Right atrium auricular region (tissue), 2 donors: ENCODE results near the gene NUDT3. TPM values are rescaled to one million over a fixed set of nuclear protein-coding genes. Genes with fewer than 3 reads are reported as not detected.

Experiments
- DNase-seq: peaks from one replicate; pipeline ENCODE4 v3.0.0-alpha.2; 2019; ENCODE audit warnings: low spot score
- H3K27ac ChIP-seq, 2 donors: fragments of 200-600 bp; sonication (generic); 1 replicate in 1 of 2; 2 replicates in 1 of 2; pipeline ENCODE4 v1.5.1; 2016 to 2019
- H3K27me3 ChIP-seq, 2 donors: fragments of 200-600 bp; sonication (generic); one replicate each; pipeline versions ENCODE4 v1.5.1 to v1.6.0; 2017 to 2019
- H3K36me3 ChIP-seq: fragments of 200-600 bp; sonication (generic); one replicate; pipeline ENCODE4 v1.5.1; 2016
- H3K4me1 ChIP-seq, 2 donors: fragments of 200-600 bp; sonication (generic); one replicate each; pipeline versions ENCODE4 v1.5.1 to v1.6.0; 2017 to 2019
- H3K4me3 ChIP-seq, 2 donors: fragments of 200-600 bp; sonication (generic); 1 replicate in 1 of 2; 2 replicates in 1 of 2; pipeline ENCODE4 v1.5.1; 2017 to 2019; ENCODE audit warnings: mild to moderate bottlenecking in 1 of 2, moderate library complexity in 1 of 2
- H3K9me3 ChIP-seq, 2 donors: fragments of 200-600 bp; sonication (generic); one replicate each; pipeline ENCODE4 v1.5.1; 2019
- CTCF ChIP-seq, 2 donors: fragments of 200-600 bp; sonication (generic); IDR thresholded peaks; one replicate each; pipeline ENCODE4 v1.5.1; 2019; ENCODE audit warnings: antibody characterized with exemption in 2 of 2
- total RNA-seq, 2 donors: library from RNA; depleted of rRNA; stranded (reverse); fragments of >200 nt; gene quantifications; one replicate each; pipeline ENCODE4 v1.1.0, GENCODE V29; 2016

The NUDT3 gene
- total RNA-seq, 2 donors from 2014 or later = 47.2 to 53.5 TPM

- H3K36me3 ChIP-seq = no peaks in the 10 kb centered on the region
- no peak for TF ChIP-seq CTCF (IDR thresholded peaks at IDR 0.05)
- peaks cover 0 to 26% of the 10 kb centered on the region in 2 donors for H3K4me1 ChIP-seq
- no peak overlapping the region for H3K4me3 ChIP-seq
- no peaks in the 10 kb centered on the region for H3K27me3 ChIP-seq
- no peak overlapping the region for H3K27ac ChIP-seq
- no peaks in the 10 kb centered on the region for H3K9me3 ChIP-seq
- DNase-seq = no peak
Observed at GRCh38 chr6:34323300-34323699, 69.2 kb downstream of the NUDT3 start.

- H3K4me1 ChIP-seq = peaks cover 0 to 31% of the 10 kb centered on the region in 2 donors
- no peaks in the 10 kb centered on the region for H3K9me3 ChIP-seq
- H3K27me3 ChIP-seq = no peaks in the 10 kb centered on the region
- TF ChIP-seq CTCF (IDR thresholded peaks at IDR 0.05) = no peak
- H3K4me3 ChIP-seq = no peak overlapping the region
- no peak for DNase-seq
- H3K27ac ChIP-seq = no peak overlapping the region
- no peaks in the 10 kb centered on the region for H3K36me3 ChIP-seq
Observed at GRCh38 chr6:34322732-34323131, 69.7 kb downstream of the NUDT3 start.

- H3K4me1 ChIP-seq = peaks cover 0 to 40% of the 10 kb centered on the region in 2 donors
Observed at GRCh38 chr6:34321821-34322220, 70.6 kb downstream of the NUDT3 start.

GRCh38 chr6:34319471-34319885, 73.0 kb downstream of the NUDT3 start:
- no peak for DNase-seq
- H3K4me1 ChIP-seq = peaks cover 0 to 45% of the 10 kb centered on the region in 2 donors
- no peaks in the 10 kb centered on the region for H3K36me3 ChIP-seq
- no peak for TF ChIP-seq CTCF (IDR thresholded peaks at IDR 0.05)
- no peaks in the 10 kb centered on the region for H3K27me3 ChIP-seq
- H3K9me3 ChIP-seq = no peaks in the 10 kb centered on the region
- H3K27ac ChIP-seq = no peak overlapping the region
- no peak overlapping the region for H3K4me3 ChIP-seq

More at GRCh38 chr6:34321821-34322220, 70.6 kb downstream of the NUDT3 start:
- H3K4me3 ChIP-seq = no peak overlapping the region
- no peaks in the 10 kb centered on the region for H3K9me3 ChIP-seq
- no peaks in the 10 kb centered on the region for H3K36me3 ChIP-seq
- TF ChIP-seq CTCF (IDR thresholded peaks at IDR 0.05) = no peak
- no peak for DNase-seq
- H3K27me3 ChIP-seq = no peaks in the 10 kb centered on the region
- H3K27ac ChIP-seq = no peak overlapping the region

GRCh38 chr6:34318499-34319470, 73.7 kb downstream of the NUDT3 start:
- peaks cover 0 to 42% of the 10 kb centered on the region in 2 donors for H3K4me1 ChIP-seq
- no peaks in the 10 kb centered on the region for H3K36me3 ChIP-seq
- H3K27ac ChIP-seq = peak overlapping the region in 1 of 2 donors; percentile 41
- TF ChIP-seq CTCF (IDR thresholded peaks at IDR 0.05) = no peak
- no peak for DNase-seq
- no peaks in the 10 kb centered on the region for H3K9me3 ChIP-seq
- no peaks in the 10 kb centered on the region for H3K27me3 ChIP-seq
- no peak overlapping the region for H3K4me3 ChIP-seq
